Uterus (tissue), 4 donors: ENCODE measurements around the gene SLC27A1. TPM values are rescaled to one million over a fixed set of nuclear protein-coding genes. Genes with fewer than 3 reads are reported as not detected.

Source experiments
- DNase-seq, 2 donors: peaks; one replicate each; pipeline ENCODE4 v3.0.0-alpha.2; 2019 to 2020
- H3K27ac ChIP-seq, 2 donors: fragments of 200-600 bp; sonication (generic); 1 replicate in 1 of 2; 2 replicates in 1 of 2; pipeline ENCODE4 v1.5.1; 2016 to 2018
- H3K27me3 ChIP-seq, 2 donors: fragments of 200-600 bp; sonication (generic); one replicate each; pipeline ENCODE4 v1.5.1; 2018 to 2019; ENCODE audit warnings: control low read depth in 1 of 2
- H3K36me3 ChIP-seq, 2 donors: fragments of 200-600 bp; sonication (generic); one replicate each; pipeline ENCODE4 v1.5.1; 2019; ENCODE audit warnings: control low read depth in 1 of 2
- H3K4me1 ChIP-seq, 2 donors: fragments of 200-600 bp; sonication (generic); one replicate each; pipeline ENCODE4 v1.5.1; 2018 to 2019; ENCODE audit warnings: control low read depth in 1 of 2
- H3K4me3 ChIP-seq, 2 donors: fragments of 200-600 bp; sonication (generic); 1 replicate in 1 of 2; 2 replicates in 1 of 2; pipeline ENCODE4 v1.5.1; 2018 to 2019; ENCODE audit warnings: mild to moderate bottlenecking in 1 of 2
- H3K9me3 ChIP-seq, 2 donors: fragments of 200-600 bp; sonication (generic); one replicate each; pipeline ENCODE4 v1.5.1; 2019; ENCODE audit warnings: control low read depth in 1 of 2
- CTCF ChIP-seq, 4 experiments: fragments of 200-600 bp in 2 of 4; fragments of 450-650 bp in 2 of 4; sonication (generic) in 2 of 4; IDR thresholded peaks; one replicate each; pipeline ENCODE4 v1.5.1; 2016 to 2019; ENCODE audit warnings: antibody characterized with exemption in 4 of 4, mild to moderate bottlenecking in 2 of 4, moderate library complexity in 1 of 4
- POLR2A ChIP-seq, 2 donors: fragments of 450-650 bp; IDR thresholded peaks; one replicate each; pipeline ENCODE4 v1.6.1; 2016; ENCODE audit warnings: antibody characterized with exemption in 2 of 2, mild to moderate bottlenecking in 1 of 2, moderate library complexity in 1 of 2
- intact Hi-C: fragments of 100-400 bp; cut with DNase I; formaldehyde crosslinking; loops from one replicate; pipeline ENCODE4 v1.15.1; 2023; ENCODE audit warnings: low total_unique reads
- total RNA-seq, 4 donors: library from RNA; depleted of rRNA in 3 of 4; stranded (reverse); fragments of >200 nt in 3 of 4; gene quantifications; one replicate each; pipeline versions ENCODE4 v1.1.0 to v1.2.4, GENCODE V29; 2014 to 2023
- donor health status: DM: yes; HTN: yes; CAD: no.

Gene SLC27A1
- total RNA-seq, 4 donors from 2014 or later = 7.1 to 36.5 (median 26.9) TPM

DNA sequence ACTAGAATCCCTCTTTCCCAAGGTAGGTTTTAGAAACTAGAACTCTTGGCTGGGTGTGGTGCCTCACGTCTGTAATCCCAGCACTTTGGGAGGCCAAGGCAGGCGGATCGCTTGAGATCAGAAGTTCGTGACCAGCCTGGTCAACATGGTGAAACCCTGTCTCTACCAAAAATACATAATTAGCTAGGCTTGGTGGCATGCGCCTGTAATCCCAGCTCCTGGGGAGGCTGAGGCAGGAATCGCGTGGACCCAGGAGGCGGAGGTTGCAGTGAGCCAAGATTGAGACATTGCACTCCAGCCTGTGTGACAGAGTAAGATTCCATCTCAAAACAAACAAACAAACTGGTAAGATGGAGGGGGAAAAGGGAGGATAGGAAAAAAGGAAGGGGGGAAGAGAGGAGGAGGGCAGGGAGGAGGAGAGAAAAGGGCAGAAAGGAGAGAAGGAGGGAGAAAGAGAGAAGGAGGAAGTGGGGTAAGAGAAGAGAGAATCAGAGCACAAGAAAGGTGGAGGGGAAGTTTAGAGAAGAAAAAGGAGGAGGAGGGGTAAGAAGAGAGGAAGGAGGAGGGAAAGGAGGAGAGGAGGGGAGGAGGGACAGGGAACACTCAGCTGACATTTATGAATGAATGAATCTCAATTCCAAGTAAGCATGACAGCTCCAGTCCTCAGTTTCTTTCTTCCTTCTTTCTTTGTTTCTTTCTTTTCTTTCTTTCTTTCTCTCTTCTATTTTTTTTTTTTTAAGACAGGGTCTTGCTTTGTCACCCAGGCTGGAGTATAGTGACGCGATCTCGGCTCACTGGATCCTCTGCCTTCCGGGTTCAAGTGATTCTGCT lies 2.6 kb upstream of the SLC27A1 start:
- DNase-seq = no peak
- peak overlapping the region in 1 of 2 donors; percentile 89 for H3K27ac ChIP-seq
- no peaks in the 10 kb centered on the region for H3K36me3 ChIP-seq
- no peaks in the 10 kb centered on the region for H3K9me3 ChIP-seq
- TF ChIP-seq CTCF (IDR thresholded peaks at IDR 0.05) (no peak), POLR2A (IDR thresholded peaks at IDR 0.05) (no peak)
- no peak overlapping the region for H3K4me3 ChIP-seq
- peaks cover 5 to 15% of the 10 kb centered on the region in 2 donors for H3K4me1 ChIP-seq
- no peaks in the 10 kb centered on the region for H3K27me3 ChIP-seq
- intact Hi-C loops = no loop called here

GRCh38 chr19:17468302-17469091 lies 1.8 kb upstream of the SLC27A1 start:
- Histone ChIP-seq H3K27ac (peak overlapping the region; percentile 89 to 92), H3K36me3 (no peaks in the 10 kb centered on the region), H3K27me3 (no peaks in the 10 kb centered on the region), H3K4me3 (peak overlapping the region; percentile 54 to 78), H3K9me3 (no peaks in the 10 kb centered on the region), H3K4me1 (peaks cover 5 to 15% of the 10 kb centered on the region in 2 donors)
- peak; percentile 42 to 45 for DNase-seq
- intact Hi-C loops = no loop called here
- TF ChIP-seq CTCF (IDR thresholded peaks at IDR 0.05) = no peak
- no peak for TF ChIP-seq POLR2A (IDR thresholded peaks at IDR 0.05)

- TF ChIP-seq CTCF (IDR thresholded peaks at IDR 0.05) (no peak), POLR2A (IDR thresholded peaks at IDR 0.05) (no peak)
- H3K4me1 ChIP-seq = peaks cover 5 to 15% of the 10 kb centered on the region in 2 donors
- H3K9me3 ChIP-seq = no peaks in the 10 kb centered on the region
- H3K27me3 ChIP-seq = no peaks in the 10 kb centered on the region
- H3K36me3 ChIP-seq = no peaks in the 10 kb centered on the region
- intact Hi-C loops = no loop called here
- peak overlapping the region; percentile 54 to 78 for H3K4me3 ChIP-seq
- DNase-seq = no peak
- H3K27ac ChIP-seq = peak overlapping the region; percentile 89 to 92
Observed at GRCh38 chr19:17469092-17469480, 1.2 kb upstream of the SLC27A1 start.

DNA sequence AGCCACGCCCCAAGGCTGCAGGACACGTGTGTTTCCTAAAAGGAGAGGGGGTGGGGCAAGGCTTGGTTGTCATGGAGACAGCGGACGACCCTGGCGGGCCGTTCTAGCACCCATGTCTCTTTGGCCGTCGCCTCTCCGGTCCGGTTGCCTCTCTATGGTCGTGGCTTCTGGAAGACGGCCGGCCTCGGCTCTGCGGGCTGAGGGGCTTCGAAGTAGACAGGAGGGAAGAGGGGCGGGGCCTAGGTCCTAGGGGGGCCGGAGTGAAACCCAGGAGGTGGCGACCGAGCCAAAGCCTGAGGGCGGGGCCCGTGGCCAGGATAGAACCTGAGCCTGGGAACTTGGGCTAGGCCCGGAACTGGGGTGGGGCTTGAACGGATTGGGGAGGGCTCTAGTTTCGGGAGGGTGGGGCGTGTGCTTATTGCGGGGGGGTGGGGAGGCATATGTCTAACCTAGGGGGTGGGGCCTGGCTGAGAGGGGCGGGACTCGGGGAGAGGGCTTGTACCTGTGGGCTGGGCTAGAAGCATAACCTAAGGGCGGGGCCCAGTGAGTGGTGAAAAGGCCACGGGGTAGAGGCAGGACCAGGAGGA lies 750 bp upstream of the SLC27A1 start:
- H3K27ac ChIP-seq = peak overlapping the region; percentile 89 to 92
- no peaks in the 10 kb centered on the region for H3K36me3 ChIP-seq
- H3K9me3 ChIP-seq = no peaks in the 10 kb centered on the region
- DNase-seq = peak; percentile 95 to 99
- peaks cover 5 to 15% of the 10 kb centered on the region in 2 donors for H3K4me1 ChIP-seq
- TF ChIP-seq CTCF (IDR thresholded peaks at IDR 0.05) (peak in 2 of 4 experiments; percentile 5 to 16), POLR2A (IDR thresholded peaks at IDR 0.05) (peak in 1 of 2 donors; percentile 26)
- peak overlapping the region; percentile 54 to 78 for H3K4me3 ChIP-seq
- no peaks in the 10 kb centered on the region for H3K27me3 ChIP-seq
- intact Hi-C loops = no loop called here
